HG03025 (cell line): ENCODE measurements around the gene EDIL3.
"Not testable (repeated sequence)": the region's sequence is repeated elsewhere in the genome, so short reads cannot be mapped to it uniquely, and the experiment has no call there.

Experiments
- ATAC-seq: cut with Tn5 transposase; IDR thresholded peaks from one replicate; pipeline ENCODE4 v1.9.1; 2021; ENCODE audit warnings: mild to moderate bottlenecking, moderate library complexity; ENCODE audit not compliant: unreplicated experiment, low FRiP score

Gene EDIL3

GRCh38 chr5:84204772-84205171 is 179.9 kb downstream of the EDIL3 start:
- ATAC-seq: no peak

- no peak for ATAC-seq
Observed at GRCh38 chr5:84202136-84202535, 182.5 kb downstream of the EDIL3 start.

- no peak for ATAC-seq
Observed at GRCh38 chr5:84197538-84197937, 187.1 kb downstream of the EDIL3 start.

GRCh38 chr5:84191281-84191680 is 193.4 kb downstream of the EDIL3 start:
- ATAC-seq: no peak

GRCh38 chr5:84184857-84185256 is 199.8 kb downstream of the EDIL3 start:
- ATAC-seq: no peak

GRCh38 chr5:84181093-84181492 is 203.6 kb downstream of the EDIL3 start:
- no peak for ATAC-seq

GRCh38 chr5:84168841-84169240 is 215.8 kb downstream of the EDIL3 start:
- no peak for ATAC-seq

- ATAC-seq: no peak
Observed at GRCh38 chr5:84163671-84164070, 221.0 kb downstream of the EDIL3 start.

- no peak for ATAC-seq
Observed at GRCh38 chr5:84162695-84163094, 222.0 kb downstream of the EDIL3 start.

GRCh38 chr5:84160650-84161049 is 224.0 kb downstream of the EDIL3 start:
- ATAC-seq: not testable (repeated sequence)

- ATAC-seq: no peak
Observed at GRCh38 chr5:84149094-84149493, 235.6 kb downstream of the EDIL3 start.

GRCh38 chr5:84148651-84149050 is 236.0 kb downstream of the EDIL3 start:
- no peak for ATAC-seq

GRCh38 chr5:84137541-84137940 is 247.1 kb downstream of the EDIL3 start:
- ATAC-seq: no peak

GRCh38 chr5:84131372-84131771 is 253.3 kb downstream of the EDIL3 start:
- ATAC-seq: no peak

- no peak for ATAC-seq
Observed at GRCh38 chr5:84130006-84130580, 254.6 kb downstream of the EDIL3 start.

- no peak for ATAC-seq
Observed at GRCh38 chr5:84125216-84125615, 259.5 kb downstream of the EDIL3 start.

- ATAC-seq: no peak
Observed at GRCh38 chr5:84119252-84119651, 265.4 kb downstream of the EDIL3 start.

GRCh38 chr5:84118551-84118950 is 266.1 kb downstream of the EDIL3 start:
- ATAC-seq: no peak

GRCh38 chr5:84115727-84116126 is 269.0 kb downstream of the EDIL3 start:
- no peak for ATAC-seq

GRCh38 chr5:84113246-84114105 is 271.2 kb downstream of the EDIL3 start:
- no peak for ATAC-seq

GRCh38 chr5:84092738-84093137 is 291.9 kb downstream of the EDIL3 start:
- ATAC-seq: no peak
